NT2/D1 (cell line): ENCODE data around the gene PDGFD.

Experiments
- DNase-seq: peaks from one replicate; pipeline ENCODE4 v3.0.0-alpha.2; 2011; ENCODE audit warnings: low read depth, low spot score
- H3K27me3 ChIP-seq: 2 replicates; pipeline ENCODE4 v1.6.0; 2011; ENCODE audit warnings: mild to moderate bottlenecking; ENCODE audit not compliant: insufficient read length, insufficient read depth
- H3K36me3 ChIP-seq: 2 replicates; pipeline ENCODE4 v1.6.1; 2011; ENCODE audit warnings: mild to moderate bottlenecking, low read length, mixed read lengths; ENCODE audit not compliant: insufficient read depth, insufficient read length
- H3K4me1 ChIP-seq: 2 replicates; pipeline ENCODE4 v1.5.1; 2011; ENCODE audit not compliant: insufficient read depth, insufficient read length
- H3K4me3 ChIP-seq: 2 replicates; pipeline ENCODE4 v1.5.1; 2011; ENCODE audit warnings: low read depth; ENCODE audit not compliant: insufficient read length
- H3K9ac ChIP-seq: 2 replicates; pipeline ENCODE4 v1.6.0; 2011; ENCODE audit warnings: low read depth; ENCODE audit not compliant: insufficient read length
- H3K9me3 ChIP-seq: 2 replicates; pipeline ENCODE4 v1.5.1; 2011; ENCODE audit warnings: mild to moderate bottlenecking, low read length; ENCODE audit not compliant: insufficient read depth
- SUZ12 ChIP-seq: IDR thresholded peaks from 2 replicates; pipeline ENCODE4 v1.6.1; 2011; ENCODE audit not compliant: insufficient read length, insufficient read depth; ENCODE audit errors: extremely low read depth
- YY1 ChIP-seq: IDR thresholded peaks from 2 replicates; pipeline ENCODE4 v1.6.1; 2011; ENCODE audit not compliant: insufficient read length, insufficient read depth
- ZNF274 ChIP-seq: IDR thresholded peaks from 2 replicates; pipeline ENCODE4 v1.6.1; 2011; ENCODE audit warnings: mild to moderate bottlenecking, low read depth, low read length

The PDGFD gene

DNA sequence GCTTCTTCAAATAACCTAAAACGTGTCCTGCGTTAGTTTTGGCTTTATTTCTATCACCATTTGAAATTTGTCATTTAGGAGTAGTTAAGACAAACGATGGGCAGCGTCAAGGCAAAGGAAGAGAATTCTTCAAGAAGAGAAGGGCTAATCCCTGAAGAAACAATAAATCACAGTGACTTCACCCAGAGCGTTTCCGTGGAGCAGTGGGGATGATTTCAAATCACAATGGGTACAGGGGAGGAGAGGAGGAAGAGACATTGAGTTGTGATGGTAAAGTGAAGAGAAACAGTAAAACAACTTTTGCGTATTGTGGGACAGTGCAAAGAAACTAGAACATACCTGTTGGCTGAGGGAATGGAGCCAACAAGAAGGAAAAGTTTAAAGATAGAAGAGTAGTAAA is 9.7 kb downstream of the PDGFD start:
- no peaks in the 10 kb centered on the region for H3K4me1 ChIP-seq
- DNase-seq: no peak
- no peak overlapping the region for H3K9ac ChIP-seq
- H3K4me3 ChIP-seq: no peak overlapping the region
- no peaks in the 10 kb centered on the region for H3K9me3 ChIP-seq
- TF ChIP-seq YY1: no peak
- TF ChIP-seq ZNF274: no peak
- no peak for TF ChIP-seq SUZ12
- H3K36me3 ChIP-seq: no peaks in the 10 kb centered on the region
- H3K27me3 ChIP-seq: no peaks in the 10 kb centered on the region

GRCh38 chr11:104152941-104153505 is 10.9 kb downstream of the PDGFD start:
- DNase-seq: no peak
- TF ChIP-seq SUZ12: no peak
- no peak for TF ChIP-seq YY1
- no peak for TF ChIP-seq ZNF274
- no peak overlapping the region for H3K9ac ChIP-seq
- H3K4me1 ChIP-seq: no peaks in the 10 kb centered on the region
- no peaks in the 10 kb centered on the region for H3K36me3 ChIP-seq
- no peaks in the 10 kb centered on the region for H3K9me3 ChIP-seq
- no peak overlapping the region for H3K4me3 ChIP-seq
- no peaks in the 10 kb centered on the region for H3K27me3 ChIP-seq

GRCh38 chr11:104151404-104152204 is 12.3 kb downstream of the PDGFD start:
- no peak overlapping the region for H3K9ac ChIP-seq
- no peak overlapping the region for H3K4me3 ChIP-seq
- H3K9me3 ChIP-seq: no peaks in the 10 kb centered on the region
- DNase-seq: no peak
- no peak for TF ChIP-seq SUZ12
- no peaks in the 10 kb centered on the region for H3K36me3 ChIP-seq
- H3K4me1 ChIP-seq: no peaks in the 10 kb centered on the region
- H3K27me3 ChIP-seq: no peaks in the 10 kb centered on the region

DNA sequence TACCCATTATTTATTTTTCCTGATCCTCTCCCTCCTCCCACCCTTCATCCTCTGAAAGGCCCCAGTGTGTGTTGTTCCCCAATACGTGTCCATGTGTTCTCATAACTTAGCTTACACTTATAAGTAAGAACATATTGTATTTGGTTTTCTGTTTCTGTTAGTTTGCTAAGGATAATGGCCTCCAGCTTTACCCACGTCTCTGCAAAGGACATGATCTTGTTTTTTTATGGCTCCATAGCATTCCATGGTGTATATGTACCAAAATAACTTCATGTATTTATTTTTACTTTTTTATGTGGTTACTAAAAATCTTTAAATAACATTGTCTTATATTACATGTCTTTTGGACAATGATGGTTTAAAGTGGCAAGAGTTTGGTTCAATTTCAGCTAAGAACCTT is 15.2 kb downstream of the PDGFD start:
- TF ChIP-seq YY1 (no peak), SUZ12 (no peak), ZNF274 (no peak)
- no peak for DNase-seq

DNA sequence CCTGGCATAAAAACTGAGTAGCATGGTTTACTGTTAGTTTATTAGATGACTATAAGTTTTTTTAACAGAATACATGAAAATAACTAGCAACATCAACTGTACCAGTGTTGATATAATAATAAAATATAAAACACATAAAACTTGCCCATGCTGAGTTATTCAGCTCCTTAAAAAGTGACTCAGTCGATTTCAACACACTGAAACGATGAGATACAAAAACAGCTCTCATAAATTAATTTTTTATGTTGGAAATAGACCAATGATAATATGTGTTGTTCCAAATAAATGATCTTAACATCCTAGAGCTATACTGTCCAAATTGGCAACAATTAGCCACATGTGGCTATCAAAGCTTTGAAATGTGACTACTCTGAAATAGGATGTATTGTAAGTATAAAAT is 15.9 kb downstream of the PDGFD start:
- H3K9ac ChIP-seq: no peak overlapping the region
- DNase-seq: no peak
- H3K4me1 ChIP-seq: no peaks in the 10 kb centered on the region
- no peak for TF ChIP-seq SUZ12
- no peak for TF ChIP-seq ZNF274
- no peak for TF ChIP-seq YY1
- H3K36me3 ChIP-seq: no peaks in the 10 kb centered on the region
- H3K4me3 ChIP-seq: no peak overlapping the region
- no peaks in the 10 kb centered on the region for H3K27me3 ChIP-seq
- no peaks in the 10 kb centered on the region for H3K9me3 ChIP-seq

More for the DNA sequence above, 15.2 kb downstream of the PDGFD start:
- no peak overlapping the region for H3K4me3 ChIP-seq
- H3K27me3 ChIP-seq: no peaks in the 10 kb centered on the region
- no peak overlapping the region for H3K9ac ChIP-seq
- no peaks in the 10 kb centered on the region for H3K4me1 ChIP-seq
- no peaks in the 10 kb centered on the region for H3K36me3 ChIP-seq
- no peaks in the 10 kb centered on the region for H3K9me3 ChIP-seq

GRCh38 chr11:104146943-104147342 is 17.0 kb downstream of the PDGFD start:
- TF ChIP-seq ZNF274 (no peak), YY1 (no peak), SUZ12 (no peak)
- Histone ChIP-seq H3K4me3 (no peak overlapping the region), H3K36me3 (no peaks in the 10 kb centered on the region), H3K27me3 (no peaks in the 10 kb centered on the region), H3K4me1 (no peaks in the 10 kb centered on the region), H3K9me3 (no peaks in the 10 kb centered on the region), H3K9ac (no peak overlapping the region)
- DNase-seq: no peak

DNA sequence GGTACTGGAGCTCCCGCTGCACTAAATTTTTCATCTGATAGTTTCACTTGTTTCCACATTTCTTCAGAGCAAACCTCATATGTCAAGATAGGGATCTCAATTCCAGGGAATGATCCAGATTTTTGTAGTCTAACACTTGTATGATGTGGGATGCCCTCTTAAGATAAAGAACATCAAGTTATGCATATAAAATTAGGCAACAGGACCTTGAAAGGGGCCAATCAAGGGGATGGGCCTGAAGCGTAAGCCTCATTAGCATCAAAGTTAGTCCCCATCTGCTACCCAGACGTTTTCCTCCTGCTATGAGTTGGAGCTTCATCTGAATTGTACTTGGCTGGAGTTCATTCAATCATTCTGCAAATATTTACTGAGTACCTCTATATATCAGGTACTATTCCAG is 17.5 kb downstream of the PDGFD start:
- Histone ChIP-seq H3K4me3 (no peak overlapping the region), H3K27me3 (no peaks in the 10 kb centered on the region), H3K4me1 (no peaks in the 10 kb centered on the region), H3K36me3 (no peaks in the 10 kb centered on the region), H3K9me3 (no peaks in the 10 kb centered on the region), H3K9ac (no peak overlapping the region)
- DNase-seq: no peak
- TF ChIP-seq SUZ12: no peak
- TF ChIP-seq YY1: no peak
- TF ChIP-seq ZNF274: no peak

DNA sequence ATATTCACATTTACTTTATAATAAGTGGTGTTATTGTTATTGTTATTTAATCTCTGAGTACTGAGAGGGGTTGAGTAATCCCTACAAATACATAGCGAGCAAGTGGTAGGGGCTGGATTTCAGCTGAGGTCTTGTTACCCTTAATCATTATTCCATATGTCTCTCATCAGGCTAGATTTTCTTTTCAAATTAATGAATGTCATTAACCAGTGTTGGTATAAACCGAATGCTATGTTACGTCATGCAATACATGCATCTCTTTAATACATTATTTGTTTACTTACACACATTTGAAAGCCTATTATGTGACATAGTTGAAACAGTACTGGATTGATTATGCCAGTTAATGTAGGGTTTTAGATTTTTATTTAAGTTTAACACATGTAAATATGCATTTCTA is 18.9 kb downstream of the PDGFD start:
- no peaks in the 10 kb centered on the region for H3K27me3 ChIP-seq
- no peak overlapping the region for H3K9ac ChIP-seq
- no peak for DNase-seq
- no peaks in the 10 kb centered on the region for H3K9me3 ChIP-seq
- TF ChIP-seq ZNF274 (no peak), SUZ12 (no peak), YY1 (no peak)
- H3K4me3 ChIP-seq: no peak overlapping the region
- no peaks in the 10 kb centered on the region for H3K4me1 ChIP-seq
- H3K36me3 ChIP-seq: no peaks in the 10 kb centered on the region
